ENCODE results near the gene PRKCA.

PRKCA gene

GRCh38 chr17:66300956-66301355, 1.5 kb upstream of the PRKCA start:
- Histone ChIP-seq H3K4me1 (ENCODE audit: insufficient read depth, low read length) (peaks cover 26% of the 10 kb centered on the region), H3K4me3 (ENCODE audit: low read length) (no peak overlapping the region), H2AFZ (ENCODE audit: low read depth, low read length) (no peak overlapping the region), H3K9me3 (ENCODE audit: low read length) (no peaks in the 10 kb centered on the region), H3K36me3 (ENCODE audit: insufficient read depth, low read length) (no peaks in the 10 kb centered on the region), H3K27me3 (ENCODE audit: insufficient read depth, low read length) (no peaks in the 10 kb centered on the region)

GRCh38 chr17:66301367-66301863, 998 bp upstream of the PRKCA start:
- Histone ChIP-seq H3K36me3 (ENCODE audit: insufficient read depth, low read length) (no peaks in the 10 kb centered on the region), H3K9me3 (ENCODE audit: low read length) (no peaks in the 10 kb centered on the region), H3K4me1 (ENCODE audit: insufficient read depth, low read length) (peaks cover 31% of the 10 kb centered on the region), H3K4me3 (ENCODE audit: low read length) (peak overlapping the region; percentile 87), H3K27me3 (ENCODE audit: insufficient read depth, low read length) (no peaks in the 10 kb centered on the region), H2AFZ (ENCODE audit: low read depth, low read length) (peak overlapping the region; percentile 83)

- peaks cover 37% of the 10 kb centered on the region for H3K4me1 ChIP-seq (ENCODE audit: insufficient read depth, low read length)
- peak overlapping the region; percentile 90 for H2AFZ ChIP-seq (ENCODE audit: low read depth, low read length)
- no peaks in the 10 kb centered on the region for H3K27me3 ChIP-seq (ENCODE audit: insufficient read depth, low read length)
- no peaks in the 10 kb centered on the region for H3K9me3 ChIP-seq (ENCODE audit: low read length)
- peak overlapping the region; percentile 87 for H3K4me3 ChIP-seq (ENCODE audit: low read length)
- H3K36me3 ChIP-seq (ENCODE audit: insufficient read depth, low read length), result no peaks in the 10 kb centered on the region
Observed at GRCh38 chr17:66302761-66303626, 581 bp downstream of the PRKCA start.

DNA sequence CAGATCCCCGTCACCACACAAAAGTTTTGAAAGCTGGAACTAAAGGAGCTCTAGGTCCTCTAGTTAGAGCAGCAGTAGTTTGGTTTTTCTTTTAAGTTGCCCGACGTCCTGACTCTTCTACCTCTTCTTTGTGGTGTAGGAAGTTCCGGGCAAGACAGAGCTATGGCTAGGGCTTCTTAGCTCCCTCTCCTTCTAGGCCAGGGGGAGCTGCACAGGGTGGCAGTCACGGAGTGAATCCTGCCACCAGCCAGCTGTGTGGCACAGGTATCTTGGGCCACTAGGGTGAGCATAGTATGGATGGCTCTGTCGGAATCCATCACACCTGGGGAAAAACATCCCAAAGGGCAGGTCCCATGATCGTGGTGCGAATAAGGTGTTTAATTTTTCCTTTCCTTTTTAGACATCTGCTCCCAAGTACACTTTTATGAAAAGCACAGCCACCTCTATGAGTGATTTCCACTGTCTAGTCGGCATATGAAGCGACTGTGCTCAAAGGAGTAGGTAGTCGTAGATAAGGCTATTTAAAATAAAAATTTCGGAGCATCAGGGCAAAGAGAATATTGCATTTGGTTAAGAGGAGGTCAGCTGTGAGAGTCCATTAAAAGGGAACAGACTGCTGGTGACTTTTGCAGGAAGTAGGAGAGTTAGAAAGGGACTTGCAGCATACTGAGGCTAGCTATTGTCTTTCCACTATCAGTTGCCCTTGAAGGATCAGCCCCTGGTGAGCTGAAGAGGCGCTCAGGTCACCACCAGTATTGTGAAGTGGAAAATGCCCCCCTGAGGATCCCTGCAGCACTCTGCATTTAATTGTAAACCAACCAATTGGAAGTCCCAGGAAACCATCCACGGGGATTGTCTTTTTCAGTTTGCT, 2.1 kb downstream of the PRKCA start:
- Histone ChIP-seq H3K4me1 (ENCODE audit: insufficient read depth, low read length) (peaks cover 37% of the 10 kb centered on the region), H3K36me3 (ENCODE audit: insufficient read depth, low read length) (no peaks in the 10 kb centered on the region), H2AFZ (ENCODE audit: low read depth, low read length) (peak overlapping the region; percentile 36), H3K27me3 (ENCODE audit: insufficient read depth, low read length) (no peaks in the 10 kb centered on the region), H3K9me3 (ENCODE audit: low read length) (no peaks in the 10 kb centered on the region), H3K4me3 (ENCODE audit: low read length) (peak overlapping the region; percentile 87)

- H2AFZ ChIP-seq (ENCODE audit: low read depth, low read length), result no peak overlapping the region
- no peak overlapping the region for H3K4me3 ChIP-seq (ENCODE audit: low read length)
- no peaks in the 10 kb centered on the region for H3K27me3 ChIP-seq (ENCODE audit: insufficient read depth, low read length)
- no peaks in the 10 kb centered on the region for H3K36me3 ChIP-seq (ENCODE audit: insufficient read depth, low read length)
- no peaks in the 10 kb centered on the region for H3K9me3 ChIP-seq (ENCODE audit: low read length)
- peaks cover 34% of the 10 kb centered on the region for H3K4me1 ChIP-seq (ENCODE audit: insufficient read depth, low read length)
Observed at GRCh38 chr17:66306446-66306845, 4.0 kb downstream of the PRKCA start.

DNA sequence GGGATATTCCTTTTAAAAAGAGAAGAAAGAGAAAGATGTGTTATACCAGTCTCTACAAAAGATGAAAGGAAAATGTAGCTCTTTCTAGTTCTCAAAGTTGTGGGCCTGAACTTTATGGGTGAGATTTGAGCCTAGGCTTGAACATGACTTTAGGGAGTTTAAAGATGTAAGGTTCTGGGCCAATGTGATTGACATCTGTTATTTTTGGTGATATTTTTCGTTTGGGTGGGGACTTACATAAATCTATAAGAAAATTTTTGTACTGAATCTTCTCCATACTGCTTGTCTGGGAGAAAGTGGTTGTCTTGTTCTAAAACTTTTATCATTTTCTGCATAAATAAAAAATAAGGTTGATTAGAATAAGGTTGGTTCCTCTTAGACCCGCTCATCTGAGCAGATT, 4.8 kb downstream of the PRKCA start:
- Histone ChIP-seq H2AFZ (ENCODE audit: low read depth, low read length) (no peak overlapping the region), H3K4me3 (ENCODE audit: low read length) (no peak overlapping the region), H3K36me3 (ENCODE audit: insufficient read depth, low read length) (no peaks in the 10 kb centered on the region), H3K4me1 (ENCODE audit: insufficient read depth, low read length) (peaks cover 30% of the 10 kb centered on the region), H3K27me3 (ENCODE audit: insufficient read depth, low read length) (no peaks in the 10 kb centered on the region), H3K9me3 (ENCODE audit: low read length) (no peaks in the 10 kb centered on the region)

DNA sequence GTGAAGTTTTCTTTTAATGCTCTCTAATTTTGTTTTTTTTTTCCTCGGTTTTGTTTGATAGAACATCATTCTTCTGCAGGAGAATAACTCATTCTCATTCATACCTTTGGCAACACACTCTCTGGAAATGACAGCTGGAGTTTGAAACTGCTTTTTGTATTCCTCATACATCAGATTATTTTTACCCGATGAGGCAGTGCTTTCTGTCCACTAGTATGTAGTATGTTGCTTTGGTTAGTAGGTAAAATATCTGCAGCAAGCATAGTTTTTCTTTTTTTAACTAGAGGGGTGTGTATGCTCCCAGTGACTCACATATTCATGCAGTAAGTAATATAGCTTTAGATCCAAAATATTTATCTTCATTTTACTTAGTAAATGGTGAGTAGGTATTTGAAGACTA, 6.4 kb downstream of the PRKCA start:
- H3K4me3 ChIP-seq (ENCODE audit: low read length), result no peak overlapping the region
- H3K9me3 ChIP-seq (ENCODE audit: low read length), result no peaks in the 10 kb centered on the region
- H3K27me3 ChIP-seq (ENCODE audit: insufficient read depth, low read length), result no peaks in the 10 kb centered on the region
- peaks cover 28% of the 10 kb centered on the region for H3K4me1 ChIP-seq (ENCODE audit: insufficient read depth, low read length)
- H3K36me3 ChIP-seq (ENCODE audit: insufficient read depth, low read length), result no peaks in the 10 kb centered on the region
- no peak overlapping the region for H2AFZ ChIP-seq (ENCODE audit: low read depth, low read length)

DNA sequence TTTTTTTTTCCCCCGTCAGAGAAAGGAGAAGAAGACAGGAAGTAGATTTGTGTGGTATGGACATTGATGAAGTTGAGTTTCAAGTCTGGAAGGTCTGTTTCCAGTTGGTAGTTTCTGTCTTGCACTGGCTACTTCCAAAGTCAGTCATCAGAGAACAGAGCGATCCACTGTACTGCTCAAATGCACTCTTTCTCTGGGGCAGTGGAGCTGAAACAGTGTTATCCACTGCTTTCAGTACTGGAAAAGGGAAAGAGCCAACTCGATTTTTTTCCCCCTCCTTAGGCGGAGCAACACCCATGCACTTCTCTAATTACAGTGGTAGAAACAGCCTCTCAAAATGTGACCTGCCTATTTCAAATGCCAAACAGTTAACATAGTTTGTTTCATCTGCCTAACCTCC, 7.4 kb downstream of the PRKCA start:
- Histone ChIP-seq H3K4me1 (ENCODE audit: insufficient read depth, low read length) (peaks cover 19% of the 10 kb centered on the region), H3K4me3 (ENCODE audit: low read length) (no peak overlapping the region), H3K9me3 (ENCODE audit: low read length) (no peaks in the 10 kb centered on the region), H2AFZ (ENCODE audit: low read depth, low read length) (no peak overlapping the region), H3K36me3 (ENCODE audit: insufficient read depth, low read length) (no peaks in the 10 kb centered on the region), H3K27me3 (ENCODE audit: insufficient read depth, low read length) (no peaks in the 10 kb centered on the region)

DNA sequence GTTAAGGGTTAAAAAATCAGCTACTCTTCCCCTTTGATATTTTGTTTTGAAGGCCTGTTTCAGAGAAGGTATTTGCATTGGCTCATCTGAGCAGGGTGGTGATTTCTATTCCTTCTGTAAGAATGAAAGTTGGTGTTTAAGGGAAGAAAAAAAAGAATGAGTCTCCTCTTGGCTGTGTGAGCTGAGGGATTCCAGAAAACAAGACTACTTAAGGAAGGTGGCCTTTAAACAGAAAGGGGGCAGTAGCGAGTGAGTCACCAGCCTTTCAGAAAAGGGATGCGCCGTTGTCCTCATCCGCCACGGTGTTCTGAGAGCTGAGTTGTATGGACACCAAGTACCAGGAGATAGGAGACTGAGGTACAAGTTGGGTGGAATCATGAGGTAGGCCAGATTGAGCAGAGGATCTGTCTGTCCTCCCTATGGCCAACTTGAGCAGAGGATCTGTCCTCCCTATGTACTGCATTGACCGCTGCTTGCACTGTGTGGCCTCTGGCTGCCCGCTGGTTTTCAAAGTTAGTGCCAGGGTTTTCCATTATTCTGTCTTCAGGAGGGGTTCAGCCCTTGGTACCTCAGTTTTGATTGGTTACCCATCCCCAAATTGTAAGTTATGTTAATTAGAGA, 8.2 kb downstream of the PRKCA start:
- Histone ChIP-seq H3K9me3 (ENCODE audit: low read length) (no peaks in the 10 kb centered on the region), H3K4me1 (ENCODE audit: insufficient read depth, low read length) (peaks cover 14% of the 10 kb centered on the region), H2AFZ (ENCODE audit: low read depth, low read length) (no peak overlapping the region), H3K27me3 (ENCODE audit: insufficient read depth, low read length) (no peaks in the 10 kb centered on the region), H3K4me3 (ENCODE audit: low read length) (no peak overlapping the region), H3K36me3 (ENCODE audit: insufficient read depth, low read length) (no peaks in the 10 kb centered on the region)

DNA sequence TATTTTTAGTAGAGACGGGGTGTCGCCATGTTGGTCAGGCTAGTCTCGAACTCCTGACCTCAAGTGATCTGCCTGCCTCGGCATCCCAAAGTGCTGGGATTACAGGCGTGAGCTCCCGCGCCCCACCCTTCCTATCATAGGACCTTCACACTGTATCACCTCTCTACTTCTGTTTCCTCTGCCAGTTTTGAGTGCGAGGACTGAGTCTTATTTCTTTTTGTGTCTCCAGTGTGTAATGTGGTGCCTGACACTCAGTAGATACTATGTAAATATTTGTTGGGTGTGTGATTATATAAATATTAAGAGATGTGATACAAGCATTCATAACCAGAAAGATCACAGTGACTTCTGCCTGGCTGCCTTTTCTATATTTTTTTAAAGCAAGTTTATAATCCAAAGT, 10.5 kb downstream of the PRKCA start:
- no peaks in the 10 kb centered on the region for H3K36me3 ChIP-seq (ENCODE audit: insufficient read depth, low read length)
- H3K4me3 ChIP-seq (ENCODE audit: low read length), result no peak overlapping the region
- H3K9me3 ChIP-seq (ENCODE audit: low read length), result peaks cover 3% of the 10 kb centered on the region
- no peaks in the 10 kb centered on the region for H3K27me3 ChIP-seq (ENCODE audit: insufficient read depth, low read length)
- no peak overlapping the region for H2AFZ ChIP-seq (ENCODE audit: low read depth, low read length)
- H3K4me1 ChIP-seq (ENCODE audit: insufficient read depth, low read length), result no peaks in the 10 kb centered on the region

GRCh38 chr17:66313325-66313724, 10.9 kb downstream of the PRKCA start:
- Histone ChIP-seq H3K9me3 (ENCODE audit: low read length) (peaks cover 3% of the 10 kb centered on the region), H3K4me1 (ENCODE audit: insufficient read depth, low read length) (no peaks in the 10 kb centered on the region), H3K4me3 (ENCODE audit: low read length) (no peak overlapping the region), H3K27me3 (ENCODE audit: insufficient read depth, low read length) (no peaks in the 10 kb centered on the region), H2AFZ (ENCODE audit: low read depth, low read length) (no peak overlapping the region), H3K36me3 (ENCODE audit: insufficient read depth, low read length) (no peaks in the 10 kb centered on the region)

DNA sequence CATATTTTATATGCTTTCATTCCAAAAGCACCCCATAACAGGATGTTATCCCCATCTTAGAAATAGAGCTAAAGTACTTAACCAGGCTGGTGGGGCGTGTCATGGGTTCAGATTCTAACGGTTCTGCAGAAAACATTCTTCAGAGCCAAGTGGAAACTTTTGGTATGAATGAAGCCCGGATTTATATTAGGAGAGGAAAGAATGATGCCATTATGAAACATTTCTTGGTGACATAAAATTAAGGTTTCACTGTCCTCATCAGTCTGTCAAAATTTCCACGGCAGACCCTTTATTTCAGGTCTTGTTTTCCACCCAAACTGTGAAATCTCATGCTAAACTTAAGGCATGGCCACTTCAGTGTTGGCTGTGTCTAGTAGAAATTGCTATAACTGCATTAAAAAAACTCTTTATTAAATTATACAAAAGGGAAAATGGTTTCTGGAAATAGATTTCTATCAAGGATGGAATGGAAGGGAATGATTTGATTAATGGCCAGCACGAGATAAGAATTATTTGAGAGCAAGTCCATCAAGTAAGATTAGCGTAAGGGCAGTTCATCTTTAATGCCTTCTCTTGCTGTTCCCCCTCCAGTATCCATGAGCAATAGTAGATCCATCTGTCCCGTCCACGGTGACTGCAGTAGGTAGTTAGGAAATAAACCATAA, 11.7 kb downstream of the PRKCA start:
- no peak overlapping the region for H3K4me3 ChIP-seq (ENCODE audit: low read length)
- H2AFZ ChIP-seq (ENCODE audit: low read depth, low read length), result no peak overlapping the region
- H3K9me3 ChIP-seq (ENCODE audit: low read length), result peaks cover 3% of the 10 kb centered on the region
- no peaks in the 10 kb centered on the region for H3K27me3 ChIP-seq (ENCODE audit: insufficient read depth, low read length)
- no peaks in the 10 kb centered on the region for H3K4me1 ChIP-seq (ENCODE audit: insufficient read depth, low read length)
- H3K36me3 ChIP-seq (ENCODE audit: insufficient read depth, low read length), result no peaks in the 10 kb centered on the region

Data from neuron (in vitro differentiated cells).